Measurements from ENCODE around the gene GAD2. TPM values are rescaled to one million over a fixed set of nuclear protein-coding genes. Genes with fewer than 3 reads are reported as not detected.

The GAD2 gene
- total and polyA plus RNA-seq, 9 of the 15 experiments (the other 6 are each of a cell fraction or from before 2014, with no cell fraction given): not detected

DNA sequence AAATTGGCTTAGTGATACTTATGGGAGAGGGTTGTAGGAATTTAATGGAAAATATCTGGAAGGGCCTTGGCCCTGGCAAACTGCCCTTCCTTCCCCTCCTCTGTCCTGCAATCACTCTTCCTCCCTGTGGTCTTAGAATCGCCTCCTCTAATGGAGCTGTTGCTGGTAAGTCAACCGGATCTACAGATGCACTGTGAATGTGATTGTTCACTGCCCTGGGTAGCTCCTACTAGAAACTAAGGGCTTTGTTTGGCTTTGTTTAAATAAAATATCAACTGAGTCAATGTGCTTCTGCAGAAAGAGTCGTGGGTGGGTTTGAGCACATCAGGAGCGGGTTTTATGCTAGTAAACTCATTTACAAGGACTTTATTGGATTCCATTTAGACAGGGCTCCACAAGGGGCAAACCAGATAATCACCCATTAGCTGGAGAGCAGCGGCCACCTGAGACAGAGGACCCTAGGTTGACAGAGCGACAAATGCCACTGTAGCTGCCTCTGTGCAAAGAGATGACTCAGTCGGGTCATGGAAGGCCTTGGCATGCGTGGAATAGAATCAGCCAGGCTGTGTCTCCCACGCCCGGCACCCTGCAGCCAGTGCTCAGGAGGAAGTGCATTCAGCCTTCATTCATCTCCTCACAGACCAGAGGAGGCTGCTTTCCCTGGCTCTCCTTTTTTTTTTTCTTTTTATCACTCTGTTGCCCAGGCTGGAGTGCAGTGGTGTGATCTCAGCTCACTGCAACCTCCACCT is 97.9 kb downstream of the GAD2 start:
- Histone ChIP-seq H3K9me3 (replicated peaks; ENCODE audit: control insufficient read depth, insufficient read depth, low read depth, low read length) (no peaks in the 10 kb centered on the region), H3K9me1 (ENCODE audit: control insufficient read depth, insufficient read depth, low read length) (no peaks in the 10 kb centered on the region), H2AFZ (ENCODE audit: low read depth, low read length) (no peak overlapping the region), H4K20me1 (replicated peaks; ENCODE audit: control insufficient read depth, insufficient read depth, low read length) (no peaks in the 10 kb centered on the region), H3K27me3 (ENCODE audit: control insufficient read depth in 2 of 2, insufficient read depth in 2 of 2, low read length in 2 of 2) (peaks cover 0 to 9% of the 10 kb centered on the region in 2 experiments; a peak in 3 of 5 replicates), H3K4me3 (no peak overlapping the region), H3K9ac (ENCODE audit: insufficient read depth in 1 of 2, low read depth in 2 of 2, low read length in 2 of 2) (no peak overlapping the region), H3K27ac (ENCODE audit: extremely low read depth, low read depth, low read length) (no peak overlapping the region), H3K36me3 (ENCODE audit: control insufficient read depth, insufficient read depth, low read length) (no peaks in the 10 kb centered on the region), H3K79me2 (ENCODE audit: control insufficient read depth, insufficient read depth, low read length) (no peaks in the 10 kb centered on the region), H3K4me1 (replicated peaks in 1 of 2; ENCODE audit: control insufficient read depth in 2 of 2, insufficient read depth in 2 of 2, low read length in 2 of 2) (no peaks in the 10 kb centered on the region), H3K4me2 (ENCODE audit: insufficient read depth, low read length) (no peak overlapping the region)
- under 1% methylated on average over 10 of the region's 10 CpGs for WGBS (ENCODE audit: insufficient coverage, low coverage, missing lambda C conversion rate)
- intact Hi-C loops (cut with micrococcal nuclease): no loop called here
- in situ Hi-C loops (cut with MboI): no loop called here
- TF ChIP-seq ZNF311 (CRISPR knock-in tag; IDR thresholded peaks at IDR 0.05): no peak
- TF ChIP-seq YBX1 (IDR thresholded peaks at IDR 0.05): no peak
- no peak for TF ChIP-seq FOXA3 (CRISPR knock-in tag; conservative IDR thresholded peaks at IDR 0.05 in 1 of 2, IDR thresholded peaks at IDR 0.05 in 1 of 2)
- TF ChIP-seq, protein P1, sequence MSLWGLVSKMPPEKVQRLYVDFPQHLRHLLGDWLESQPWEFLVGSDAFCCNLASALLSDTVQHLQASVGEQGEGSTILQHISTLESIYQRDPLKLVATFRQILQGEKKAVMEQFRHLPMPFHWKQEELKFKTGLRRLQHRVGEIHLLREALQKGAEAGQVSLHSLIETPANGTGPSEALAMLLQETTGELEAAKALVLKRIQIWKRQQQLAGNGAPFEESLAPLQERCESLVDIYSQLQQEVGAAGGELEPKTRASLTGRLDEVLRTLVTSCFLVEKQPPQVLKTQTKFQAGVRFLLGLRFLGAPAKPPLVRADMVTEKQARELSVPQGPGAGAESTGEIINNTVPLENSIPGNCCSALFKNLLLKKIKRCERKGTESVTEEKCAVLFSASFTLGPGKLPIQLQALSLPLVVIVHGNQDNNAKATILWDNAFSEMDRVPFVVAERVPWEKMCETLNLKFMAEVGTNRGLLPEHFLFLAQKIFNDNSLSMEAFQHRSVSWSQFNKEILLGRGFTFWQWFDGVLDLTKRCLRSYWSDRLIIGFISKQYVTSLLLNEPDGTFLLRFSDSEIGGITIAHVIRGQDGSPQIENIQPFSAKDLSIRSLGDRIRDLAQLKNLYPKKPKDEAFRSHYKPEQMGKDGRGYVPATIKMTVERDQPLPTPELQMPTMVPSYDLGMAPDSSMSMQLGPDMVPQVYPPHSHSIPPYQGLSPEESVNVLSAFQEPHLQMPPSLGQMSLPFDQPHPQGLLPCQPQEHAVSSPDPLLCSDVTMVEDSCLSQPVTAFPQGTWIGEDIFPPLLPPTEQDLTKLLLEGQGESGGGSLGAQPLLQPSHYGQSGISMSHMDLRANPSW (CRISPR knock-in tag; IDR thresholded peaks at IDR 0.05): no peak
- no peak for TF ChIP-seq SNIP1 (IDR thresholded peaks at IDR 0.05; ENCODE audit: low read depth)
- no peak for TF ChIP-seq CBX5 (IDR thresholded peaks at IDR 0.05; ENCODE audit: borderline replicate concordance, low read depth)
- TF ChIP-seq ZNF696 (CRISPR knock-in tag; conservative IDR thresholded peaks at IDR 0.05): no peak
- no peak for TF ChIP-seq SMAD1 (IDR thresholded peaks at IDR 0.05; ENCODE audit: low read depth, low read length, partially characterized antibody)
- no peak for TF ChIP-seq NFATC3 (IDR thresholded peaks at IDR 0.05)
- TF ChIP-seq, protein P2, sequence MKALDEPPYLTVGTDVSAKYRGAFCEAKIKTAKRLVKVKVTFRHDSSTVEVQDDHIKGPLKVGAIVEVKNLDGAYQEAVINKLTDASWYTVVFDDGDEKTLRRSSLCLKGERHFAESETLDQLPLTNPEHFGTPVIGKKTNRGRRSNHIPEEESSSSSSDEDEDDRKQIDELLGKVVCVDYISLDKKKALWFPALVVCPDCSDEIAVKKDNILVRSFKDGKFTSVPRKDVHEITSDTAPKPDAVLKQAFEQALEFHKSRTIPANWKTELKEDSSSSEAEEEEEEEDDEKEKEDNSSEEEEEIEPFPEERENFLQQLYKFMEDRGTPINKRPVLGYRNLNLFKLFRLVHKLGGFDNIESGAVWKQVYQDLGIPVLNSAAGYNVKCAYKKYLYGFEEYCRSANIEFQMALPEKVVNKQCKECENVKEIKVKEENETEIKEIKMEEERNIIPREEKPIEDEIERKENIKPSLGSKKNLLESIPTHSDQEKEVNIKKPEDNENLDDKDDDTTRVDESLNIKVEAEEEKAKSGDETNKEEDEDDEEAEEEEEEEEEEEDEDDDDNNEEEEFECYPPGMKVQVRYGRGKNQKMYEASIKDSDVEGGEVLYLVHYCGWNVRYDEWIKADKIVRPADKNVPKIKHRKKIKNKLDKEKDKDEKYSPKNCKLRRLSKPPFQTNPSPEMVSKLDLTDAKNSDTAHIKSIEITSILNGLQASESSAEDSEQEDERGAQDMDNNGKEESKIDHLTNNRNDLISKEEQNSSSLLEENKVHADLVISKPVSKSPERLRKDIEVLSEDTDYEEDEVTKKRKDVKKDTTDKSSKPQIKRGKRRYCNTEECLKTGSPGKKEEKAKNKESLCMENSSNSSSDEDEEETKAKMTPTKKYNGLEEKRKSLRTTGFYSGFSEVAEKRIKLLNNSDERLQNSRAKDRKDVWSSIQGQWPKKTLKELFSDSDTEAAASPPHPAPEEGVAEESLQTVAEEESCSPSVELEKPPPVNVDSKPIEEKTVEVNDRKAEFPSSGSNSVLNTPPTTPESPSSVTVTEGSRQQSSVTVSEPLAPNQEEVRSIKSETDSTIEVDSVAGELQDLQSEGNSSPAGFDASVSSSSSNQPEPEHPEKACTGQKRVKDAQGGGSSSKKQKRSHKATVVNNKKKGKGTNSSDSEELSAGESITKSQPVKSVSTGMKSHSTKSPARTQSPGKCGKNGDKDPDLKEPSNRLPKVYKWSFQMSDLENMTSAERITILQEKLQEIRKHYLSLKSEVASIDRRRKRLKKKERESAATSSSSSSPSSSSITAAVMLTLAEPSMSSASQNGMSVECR (CRISPR knock-in tag; IDR thresholded peaks at IDR 0.05): no peak
- TF ChIP-seq HNRNPK (IDR thresholded peaks at IDR 0.05; ENCODE audit: low read depth, low read length, poor library complexity, severe bottlenecking): no peak
- no peak for TF ChIP-seq HMG20B (CRISPR knock-in tag; IDR thresholded peaks at IDR 0.05)
- no peak for FAIRE-seq
- ChIA-PET POLR2A (no interaction called here), CTCF (ENCODE audit: low intra/inter-chr PET ratio) (interaction anchor here (0.6 kb wide), 1 partner anchor 14 kb away, joined by 4 read pairs; no protein-coding TSS in a partner anchor)
- no TSS peak for BruUV-seq (replicated peaks)
- no peak for DNase-seq (ENCODE audit: extremely low read depth in 1 of 4, low spot score in 3 of 4)
- no peak for ATAC-seq

All from K562 (cell line).